Vagina (tissue), 2 donors: Measurements from ENCODE around the gene NMUR1. TPM values are rescaled to one million over a fixed set of nuclear protein-coding genes. Genes with fewer than 3 reads are reported as not detected.

ENCODE experiments used
- DNase-seq, 2 donors: peaks; one replicate each; pipeline ENCODE4 v3.0.0-alpha.2; 2017; ENCODE audit errors: extremely low spot score in 2 of 2
- H3K27ac ChIP-seq: fragments of 200-600 bp; sonication (generic); one replicate; pipeline ENCODE4 v1.5.1; 2019
- H3K27me3 ChIP-seq: fragments of 200-600 bp; sonication (generic); one replicate; pipeline ENCODE4 v1.5.1; 2019
- H3K36me3 ChIP-seq, 2 donors: fragments of 200-600 bp; sonication (generic); one replicate each; pipeline ENCODE4 v1.5.1; 2017 to 2019
- H3K4me1 ChIP-seq: fragments of 200-600 bp; sonication (generic); one replicate; pipeline ENCODE4 v1.5.1; 2019
- H3K4me3 ChIP-seq, 2 donors: fragments of 200-600 bp; sonication (generic); 1 replicate in 1 of 2; 2 replicates in 1 of 2; pipeline ENCODE4 v1.5.1; 2016 to 2019
- H3K9me3 ChIP-seq: fragments of 200-600 bp; sonication (generic); one replicate; pipeline ENCODE4 v1.5.1; 2019
- CTCF ChIP-seq, 3 experiments: fragments of 450-650 bp in 2 of 3; fragments of 200-600 bp in 1 of 3; sonication (generic) in 1 of 3; IDR thresholded peaks; one replicate each; pipeline ENCODE4 v1.5.1; 2017 to 2019; ENCODE audit warnings: antibody characterized with exemption in 3 of 3, mild to moderate bottlenecking in 2 of 3, moderate library complexity in 2 of 3
- POLR2A ChIP-seq, 2 donors: fragments of 450-650 bp; IDR thresholded peaks; one replicate each; pipeline ENCODE4 v1.6.1; 2017; ENCODE audit warnings: antibody characterized with exemption in 2 of 2, mild to moderate bottlenecking in 2 of 2, moderate library complexity in 2 of 2
- POLR2AphosphoS5 ChIP-seq, 2 donors: sonication (generic); formaldehyde crosslinking; IDR thresholded peaks; one replicate each; pipeline ENCODE4 v1.9.0; 2017; ENCODE audit warnings: antibody characterized with exemption in 2 of 2, mild to moderate bottlenecking in 2 of 2, low read depth in 1 of 2; ENCODE audit not compliant: insufficient read depth in 1 of 2
- intact Hi-C: fragments of 100-400 bp; cut with DNase I; formaldehyde crosslinking; loops from one replicate; pipeline ENCODE4 v1.15.1; 2023
- total RNA-seq: library from RNA; depleted of rRNA; stranded (reverse); fragments of >200 nt; gene quantifications from one replicate; pipeline ENCODE4 v1.2.3, GENCODE V29; 2016

Gene NMUR1
- total RNA-seq, 1 donor from 2014 or later: not detected

GRCh38 chr2:231514225-231514950, 15.9 kb downstream of the NMUR1 start:
- no peaks in the 10 kb centered on the region for H3K9me3 ChIP-seq
- H3K4me3 ChIP-seq: peak overlapping the region; percentile 56 to 66
- no peak for TF ChIP-seq CTCF (IDR thresholded peaks at IDR 0.05)
- peak; percentile 95 to 96 for TF ChIP-seq POLR2AphosphoS5 (IDR thresholded peaks at IDR 0.05; ENCODE audit: insufficient read depth in 1 of 2, low read depth in 1 of 2)
- peak in 1 of 2 donors; percentile 70 for TF ChIP-seq POLR2A (IDR thresholded peaks at IDR 0.05)
- intact Hi-C loops: no loop called here
- peak in 1 of 2 donors; percentile 98 for DNase-seq
- peak overlapping the region; percentile 72 for H3K27ac ChIP-seq
- H3K36me3 ChIP-seq: no peaks in the 10 kb centered on the region
- H3K4me1 ChIP-seq: peaks cover 6% of the 10 kb centered on the region
- no peaks in the 10 kb centered on the region for H3K27me3 ChIP-seq

- peak overlapping the region; percentile 56 to 66 for H3K4me3 ChIP-seq
- TF ChIP-seq POLR2A (IDR thresholded peaks at IDR 0.05) (peak in 1 of 2 donors; percentile 43), POLR2AphosphoS5 (IDR thresholded peaks at IDR 0.05; ENCODE audit: insufficient read depth in 1 of 2, low read depth in 1 of 2) (no peak)
- intact Hi-C loops: no loop called here
- H3K27ac ChIP-seq: peak overlapping the region; percentile 52
- H3K36me3 ChIP-seq: no peaks in the 10 kb centered on the region
- H3K4me1 ChIP-seq: peaks cover 6% of the 10 kb centered on the region
- no peaks in the 10 kb centered on the region for H3K27me3 ChIP-seq
- H3K9me3 ChIP-seq: no peaks in the 10 kb centered on the region
- no peak for DNase-seq
Measured at GRCh38 chr2:231513746-231514224, 16.5 kb downstream of the NMUR1 start.

GRCh38 chr2:231512222-231512621, 18.0 kb downstream of the NMUR1 start:
- Histone ChIP-seq H3K4me3 (no peak overlapping the region), H3K36me3 (no peaks in the 10 kb centered on the region), H3K9me3 (no peaks in the 10 kb centered on the region), H3K27ac (no peak overlapping the region), H3K4me1 (peaks cover 6% of the 10 kb centered on the region), H3K27me3 (no peaks in the 10 kb centered on the region)
- TF ChIP-seq CTCF (IDR thresholded peaks at IDR 0.05) (no peak), POLR2A (IDR thresholded peaks at IDR 0.05) (no peak), POLR2AphosphoS5 (IDR thresholded peaks at IDR 0.05; ENCODE audit: insufficient read depth in 1 of 2, low read depth in 1 of 2) (no peak)
- intact Hi-C loops: no loop called here
- no peak for DNase-seq

GRCh38 chr2:231503766-231504165, 26.5 kb downstream of the NMUR1 start:
- TF ChIP-seq POLR2AphosphoS5 (IDR thresholded peaks at IDR 0.05; ENCODE audit: insufficient read depth in 1 of 2, low read depth in 1 of 2) (no peak), POLR2A (IDR thresholded peaks at IDR 0.05) (no peak), CTCF (IDR thresholded peaks at IDR 0.05) (no peak)
- DNase-seq: no peak
- Histone ChIP-seq H3K4me1 (no peaks in the 10 kb centered on the region), H3K9me3 (no peaks in the 10 kb centered on the region), H3K4me3 (no peak overlapping the region), H3K27me3 (no peaks in the 10 kb centered on the region), H3K27ac (no peak overlapping the region), H3K36me3 (no peaks in the 10 kb centered on the region)
- intact Hi-C loops: no loop called here

- intact Hi-C loops: no loop called here
- TF ChIP-seq CTCF (IDR thresholded peaks at IDR 0.05) (no peak), POLR2A (IDR thresholded peaks at IDR 0.05) (no peak), POLR2AphosphoS5 (IDR thresholded peaks at IDR 0.05; ENCODE audit: insufficient read depth in 1 of 2, low read depth in 1 of 2) (no peak)
Measured at GRCh38 chr2:231502596-231502995, 27.6 kb downstream of the NMUR1 start.

More at GRCh38 chr2:231502596-231502995, 27.6 kb downstream of the NMUR1 start:
- no peak for DNase-seq
- no peak overlapping the region for H3K27ac ChIP-seq
- H3K4me1 ChIP-seq: no peaks in the 10 kb centered on the region
- no peaks in the 10 kb centered on the region for H3K27me3 ChIP-seq
- H3K36me3 ChIP-seq: no peaks in the 10 kb centered on the region
- no peaks in the 10 kb centered on the region for H3K9me3 ChIP-seq
- no peak overlapping the region for H3K4me3 ChIP-seq
